Skeletal muscle satellite cell (primary cell): ENCODE measurements around the gene DCAF7.

ENCODE experiments used
- H3K27me3 ChIP-seq: 2 replicates; pipeline ENCODE4 v1.7.0; 2013; ENCODE audit warnings: low read length; ENCODE audit not compliant: control insufficient read depth, insufficient read depth
- H3K36me3 ChIP-seq: 2 replicates; pipeline ENCODE4 v1.7.0; 2013; ENCODE audit warnings: mild to moderate bottlenecking, control low read depth, low read length; ENCODE audit not compliant: insufficient read depth
- H3K4me1 ChIP-seq: 2 replicates; pipeline ENCODE4 v1.7.0; 2013; ENCODE audit warnings: low read length; ENCODE audit not compliant: control insufficient read depth, insufficient read depth
- H3K4me2 ChIP-seq: 2 replicates; pipeline ENCODE4 v1.7.0; 2013; ENCODE audit warnings: mild to moderate bottlenecking, low read length
- H3K4me3 ChIP-seq: 2 replicates; pipeline ENCODE4 v1.7.0; 2013; ENCODE audit warnings: low read length
- H3K9ac ChIP-seq: 2 replicates; pipeline ENCODE4 v1.7.0; 2013; ENCODE audit warnings: mild to moderate bottlenecking, low read depth, low read length, moderate library complexity
- H3K9me3 ChIP-seq: replicated peaks from 2 replicates; pipeline ENCODE4 v1.7.0; 2013; ENCODE audit warnings: mild to moderate bottlenecking, control low read depth, low read length

Gene DCAF7

DNA sequence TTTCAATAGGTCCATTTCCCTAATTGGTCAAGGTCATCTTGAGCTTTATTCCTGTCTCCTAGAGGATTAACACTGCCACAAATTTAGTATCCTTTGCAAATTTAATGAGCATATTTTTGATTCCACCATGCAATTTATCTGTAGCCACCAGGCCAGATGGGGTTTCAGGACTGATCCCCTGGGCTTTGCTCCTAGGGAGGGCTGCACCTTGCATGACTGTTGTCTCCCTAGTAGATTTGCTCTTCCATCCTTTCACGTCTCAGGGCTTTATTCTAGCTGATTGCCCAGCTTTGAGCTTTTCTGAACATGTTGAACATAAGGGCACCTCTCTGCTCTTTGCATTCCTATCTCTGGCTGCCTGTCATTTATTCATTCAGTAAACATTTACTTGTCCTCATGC is 34.9 kb upstream of the DCAF7 start:
- no peak overlapping the region for H3K4me2 ChIP-seq
- peaks cover 4% of the 10 kb centered on the region for H3K4me1 ChIP-seq
- H3K27me3 ChIP-seq = peaks cover 66% of the 10 kb centered on the region
- no peak overlapping the region for H3K4me3 ChIP-seq
- no peaks in the 10 kb centered on the region for H3K9me3 ChIP-seq
- no peak overlapping the region for H3K9ac ChIP-seq
- H3K36me3 ChIP-seq = no peaks in the 10 kb centered on the region

GRCh38 chr17:63516910-63517824 is 33.1 kb upstream of the DCAF7 start:
- Histone ChIP-seq H3K4me1 (peaks cover 4% of the 10 kb centered on the region), H3K9me3 (no peaks in the 10 kb centered on the region), H3K9ac (no peak overlapping the region), H3K4me2 (no peak overlapping the region), H3K27me3 (peaks cover 65% of the 10 kb centered on the region), H3K36me3 (no peaks in the 10 kb centered on the region), H3K4me3 (no peak overlapping the region)

- Histone ChIP-seq H3K4me1 (peaks cover 4% of the 10 kb centered on the region), H3K4me2 (no peak overlapping the region), H3K9ac (no peak overlapping the region), H3K27me3 (peaks cover 61% of the 10 kb centered on the region), H3K4me3 (no peak overlapping the region), H3K36me3 (no peaks in the 10 kb centered on the region), H3K9me3 (no peaks in the 10 kb centered on the region)
Measured at GRCh38 chr17:63517825-63518534, 32.3 kb upstream of the DCAF7 start.

DNA sequence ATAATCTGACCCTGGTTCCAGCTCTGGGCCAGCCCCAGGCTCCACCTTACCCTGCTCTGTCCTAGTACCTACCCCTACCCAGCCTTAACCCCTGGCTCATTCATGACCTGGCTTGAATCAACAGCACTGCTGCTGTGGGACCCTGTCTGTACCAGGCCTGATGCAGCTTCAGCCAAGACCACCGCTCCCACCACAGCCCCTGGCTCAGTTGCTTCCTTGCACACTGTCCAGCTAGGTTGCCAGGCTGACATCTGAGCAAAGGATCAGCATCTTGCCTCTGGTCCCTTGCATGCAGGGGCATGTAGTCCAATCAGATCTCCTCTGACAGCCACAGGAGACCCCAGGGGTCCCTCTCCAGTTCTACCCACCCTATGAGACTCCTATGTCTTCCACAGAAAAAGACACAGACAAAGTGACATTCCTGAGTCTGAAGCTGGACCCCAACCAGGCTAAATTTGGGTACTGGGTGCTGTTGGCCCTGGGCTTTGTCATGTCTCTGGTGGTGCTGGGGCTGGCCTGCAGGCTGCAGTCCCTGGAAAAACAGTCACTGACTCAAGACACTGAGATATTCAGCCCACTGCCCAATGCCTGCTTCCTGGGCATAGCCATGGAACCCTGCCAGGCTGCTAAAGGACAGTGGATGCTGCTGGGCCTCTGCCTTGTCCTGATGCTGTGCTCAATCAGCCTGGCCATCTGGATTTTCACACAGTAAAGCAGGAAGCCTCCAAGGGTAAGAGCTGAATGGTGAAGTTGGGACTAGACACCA is 31.0 kb upstream of the DCAF7 start:
- Histone ChIP-seq H3K9ac (no peak overlapping the region), H3K4me1 (peaks cover 4% of the 10 kb centered on the region), H3K36me3 (no peaks in the 10 kb centered on the region), H3K4me3 (no peak overlapping the region), H3K9me3 (no peaks in the 10 kb centered on the region), H3K27me3 (peaks cover 60% of the 10 kb centered on the region), H3K4me2 (no peak overlapping the region)

GRCh38 chr17:63519972-63520882 is 30.1 kb upstream of the DCAF7 start:
- Histone ChIP-seq H3K9me3 (no peaks in the 10 kb centered on the region), H3K4me2 (no peak overlapping the region), H3K4me3 (no peak overlapping the region), H3K27me3 (peaks cover 61% of the 10 kb centered on the region), H3K4me1 (peaks cover 4% of the 10 kb centered on the region), H3K9ac (no peak overlapping the region), H3K36me3 (no peaks in the 10 kb centered on the region)

GRCh38 chr17:63523253-63523855 is 26.9 kb upstream of the DCAF7 start, which contains the start of gene KCNH6:
Gene KCNH6, plus strand, starts transcription at chr17:63523358. Its CDS starts 56 bp downstream, at chr17:63523414.
- Histone ChIP-seq H3K9ac (no peak within 1 kb of the TSS), H3K4me2 (peak within 1 kb of the TSS; percentile 22), H3K27me3 (peaks cover 76% of the 10 kb centered on the region), H3K4me3 (no peak within 1 kb of the TSS), H3K9me3 (no peaks in the 10 kb centered on the region), H3K36me3 (no peaks in the 10 kb centered on the region), H3K4me1 (no peaks in the 10 kb centered on the region)

GRCh38 chr17:63524051-63524450 is 26.2 kb upstream of the DCAF7 start:
- Histone ChIP-seq H3K36me3 (no peaks in the 10 kb centered on the region), H3K4me3 (no peak overlapping the region), H3K9me3 (no peaks in the 10 kb centered on the region), H3K4me1 (no peaks in the 10 kb centered on the region), H3K27me3 (peaks cover 70% of the 10 kb centered on the region), H3K4me2 (no peak overlapping the region), H3K9ac (no peak overlapping the region)

- Histone ChIP-seq H3K9me3 (no peaks in the 10 kb centered on the region), H3K9ac (no peak overlapping the region), H3K4me2 (no peak overlapping the region), H3K4me3 (no peak overlapping the region), H3K36me3 (no peaks in the 10 kb centered on the region), H3K4me1 (no peaks in the 10 kb centered on the region), H3K27me3 (peaks cover 58% of the 10 kb centered on the region)
Measured at GRCh38 chr17:63525190-63525946, 24.9 kb upstream of the DCAF7 start.

- H3K36me3 ChIP-seq = no peaks in the 10 kb centered on the region
- no peaks in the 10 kb centered on the region for H3K9me3 ChIP-seq
- no peaks in the 10 kb centered on the region for H3K4me1 ChIP-seq
- H3K4me2 ChIP-seq = no peak overlapping the region
- H3K9ac ChIP-seq = no peak overlapping the region
- peaks cover 49% of the 10 kb centered on the region for H3K27me3 ChIP-seq
- no peak overlapping the region for H3K4me3 ChIP-seq
Measured at GRCh38 chr17:63526861-63527260, 23.4 kb upstream of the DCAF7 start.

DNA sequence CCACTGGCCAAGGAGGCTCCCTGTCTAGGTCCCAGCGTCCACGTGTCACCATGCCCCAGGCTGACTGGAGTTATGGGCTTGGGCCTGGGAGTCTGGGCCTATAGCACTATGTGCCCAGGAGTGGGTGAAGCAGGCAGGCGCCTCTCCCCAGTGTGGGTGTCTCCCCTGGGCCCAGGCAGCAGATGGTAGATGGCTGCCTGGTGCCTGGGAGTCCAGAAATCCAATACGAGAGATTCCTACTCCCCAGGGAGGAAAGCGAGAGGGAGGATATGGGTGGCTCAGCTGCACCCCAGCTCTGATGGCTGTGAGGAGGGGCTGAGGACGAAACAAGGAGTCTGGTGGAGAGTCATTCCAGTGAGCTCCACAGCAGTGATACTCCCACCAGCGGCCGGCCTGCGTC is 22.1 kb upstream of the DCAF7 start:
- Histone ChIP-seq H3K9ac (no peak overlapping the region), H3K4me3 (no peak overlapping the region), H3K9me3 (no peaks in the 10 kb centered on the region), H3K4me2 (no peak overlapping the region), H3K4me1 (no peaks in the 10 kb centered on the region), H3K27me3 (peaks cover 49% of the 10 kb centered on the region), H3K36me3 (no peaks in the 10 kb centered on the region)
